Measurements from ENCODE around the gene PTGIS.

DNA sequence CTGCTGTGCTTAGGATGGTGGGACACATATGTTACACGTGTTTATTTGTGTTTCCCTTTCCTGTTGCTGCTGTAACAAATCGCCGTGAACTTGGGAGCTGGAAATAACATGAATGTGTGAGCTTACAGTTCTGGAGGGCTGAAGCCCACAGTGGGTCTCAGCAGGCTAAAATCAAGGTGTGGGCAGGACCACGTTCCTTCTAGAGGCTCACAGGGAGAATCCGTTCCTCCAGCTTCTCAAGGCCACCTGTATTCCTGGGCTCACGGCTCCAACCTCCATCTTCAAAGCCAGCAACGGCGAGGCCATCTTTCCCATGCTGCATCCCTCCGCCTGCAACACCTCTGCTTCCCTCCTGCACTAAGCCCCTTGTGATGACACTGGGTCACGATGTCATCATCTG is 27.4 kb upstream of the PTGIS start:
- TF ChIP-seq, protein P1, sequence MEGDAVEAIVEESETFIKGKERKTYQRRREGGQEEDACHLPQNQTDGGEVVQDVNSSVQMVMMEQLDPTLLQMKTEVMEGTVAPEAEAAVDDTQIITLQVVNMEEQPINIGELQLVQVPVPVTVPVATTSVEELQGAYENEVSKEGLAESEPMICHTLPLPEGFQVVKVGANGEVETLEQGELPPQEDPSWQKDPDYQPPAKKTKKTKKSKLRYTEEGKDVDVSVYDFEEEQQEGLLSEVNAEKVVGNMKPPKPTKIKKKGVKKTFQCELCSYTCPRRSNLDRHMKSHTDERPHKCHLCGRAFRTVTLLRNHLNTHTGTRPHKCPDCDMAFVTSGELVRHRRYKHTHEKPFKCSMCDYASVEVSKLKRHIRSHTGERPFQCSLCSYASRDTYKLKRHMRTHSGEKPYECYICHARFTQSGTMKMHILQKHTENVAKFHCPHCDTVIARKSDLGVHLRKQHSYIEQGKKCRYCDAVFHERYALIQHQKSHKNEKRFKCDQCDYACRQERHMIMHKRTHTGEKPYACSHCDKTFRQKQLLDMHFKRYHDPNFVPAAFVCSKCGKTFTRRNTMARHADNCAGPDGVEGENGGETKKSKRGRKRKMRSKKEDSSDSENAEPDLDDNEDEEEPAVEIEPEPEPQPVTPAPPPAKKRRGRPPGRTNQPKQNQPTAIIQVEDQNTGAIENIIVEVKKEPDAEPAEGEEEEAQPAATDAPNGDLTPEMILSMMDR (IDR thresholded peaks at IDR 0.05), result no peak
- no peak for TF ChIP-seq POLR2A (IDR thresholded peaks at IDR 0.05; ENCODE audit: low read length)
- TF ChIP-seq ZSCAN20 (CRISPR knock-in tag; IDR thresholded peaks at IDR 0.05), result no peak
